ENCODE data around the gene DDX51.
A peak's percentile ranks its signal among the peaks of the same experiment; 100 is the strongest.

DDX51 gene

GRCh38 chr12:132188916-132189325, 44.8 kb upstream of the DDX51 start:
- peak overlapping the region; percentile 45 for H3K4me3 ChIP-seq (replicated peaks; ENCODE audit: low read depth, low read length)
- no peak for TF ChIP-seq CTCF (IDR thresholded peaks at IDR 0.05; ENCODE audit: low read depth, low read length, missing control alignments)
- no peak for DNase-seq (ENCODE audit: extremely low read depth, low read depth)

- DNase-seq (ENCODE audit: extremely low read depth, low read depth), result no peak
- no peak for TF ChIP-seq CTCF (IDR thresholded peaks at IDR 0.05; ENCODE audit: low read depth, low read length, missing control alignments)
- no peak overlapping the region; the same call in 1 of the 2 replicates for H3K4me3 ChIP-seq (replicated peaks; ENCODE audit: low read depth, low read length)
Observed at GRCh38 chr12:132188451-132188901, 44.4 kb upstream of the DDX51 start.

- no peak for DNase-seq (ENCODE audit: extremely low read depth, low read depth)
- TF ChIP-seq CTCF (IDR thresholded peaks at IDR 0.05; ENCODE audit: low read depth, low read length, missing control alignments), result no peak
- no peak overlapping the region for H3K4me3 ChIP-seq (replicated peaks; ENCODE audit: low read depth, low read length)
Observed at GRCh38 chr12:132187646-132188450, 43.7 kb upstream of the DDX51 start.

- no peak overlapping the region for H3K4me3 ChIP-seq (replicated peaks; ENCODE audit: low read depth, low read length)
- DNase-seq (ENCODE audit: extremely low read depth, low read depth), result no peak
- TF ChIP-seq CTCF (IDR thresholded peaks at IDR 0.05; ENCODE audit: low read depth, low read length, missing control alignments), result no peak
Observed at GRCh38 chr12:132186857-132187620, 42.9 kb upstream of the DDX51 start.

- no peak overlapping the region for H3K4me3 ChIP-seq (replicated peaks; ENCODE audit: low read depth, low read length)
- TF ChIP-seq CTCF (IDR thresholded peaks at IDR 0.05; ENCODE audit: low read depth, low read length, missing control alignments), result no peak
- no peak for DNase-seq (ENCODE audit: extremely low read depth, low read depth)
Observed at GRCh38 chr12:132186208-132186856, 42.2 kb upstream of the DDX51 start.

GRCh38 chr12:132185705-132186104, 41.6 kb upstream of the DDX51 start:
- no peak for TF ChIP-seq CTCF (IDR thresholded peaks at IDR 0.05; ENCODE audit: low read depth, low read length, missing control alignments)
- H3K4me3 ChIP-seq (replicated peaks; ENCODE audit: low read depth, low read length), result no peak overlapping the region
- DNase-seq (ENCODE audit: extremely low read depth, low read depth), result no peak
